GM06990 (cell line): ENCODE measurements around the gene ZBTB46.

Source experiments
- DNase-seq: peaks from one replicate; pipeline ENCODE4 v3.0.0-alpha.2; 2011; ENCODE audit not compliant: insufficient read length; ENCODE audit errors: extremely low read depth
- H3K27me3 ChIP-seq: replicated peaks from 2 replicates; pipeline ENCODE4 v1.6.0; 2011; ENCODE audit warnings: low read length; ENCODE audit not compliant: control insufficient read depth, insufficient read depth
- H3K36me3 ChIP-seq: 2 replicates; pipeline ENCODE4 v1.5.1; 2011; ENCODE audit warnings: low read length; ENCODE audit not compliant: control insufficient read depth, insufficient read depth
- H3K4me3 ChIP-seq: replicated peaks from 2 replicates; pipeline ENCODE4 v1.5.1; 2011; ENCODE audit warnings: low read depth, mild to moderate bottlenecking, control low read depth, low read length
- TF ChIP-seq, protein P1 (sequence below): IDR thresholded peaks from 2 replicates; pipeline ENCODE4 v1.5.1; 2011; ENCODE audit warnings: low read length, control low read depth, mild to moderate bottlenecking, inconsistent platforms; ENCODE audit not compliant: insufficient read depth, poor library complexity, severe bottlenecking

Gene ZBTB46

DNA sequence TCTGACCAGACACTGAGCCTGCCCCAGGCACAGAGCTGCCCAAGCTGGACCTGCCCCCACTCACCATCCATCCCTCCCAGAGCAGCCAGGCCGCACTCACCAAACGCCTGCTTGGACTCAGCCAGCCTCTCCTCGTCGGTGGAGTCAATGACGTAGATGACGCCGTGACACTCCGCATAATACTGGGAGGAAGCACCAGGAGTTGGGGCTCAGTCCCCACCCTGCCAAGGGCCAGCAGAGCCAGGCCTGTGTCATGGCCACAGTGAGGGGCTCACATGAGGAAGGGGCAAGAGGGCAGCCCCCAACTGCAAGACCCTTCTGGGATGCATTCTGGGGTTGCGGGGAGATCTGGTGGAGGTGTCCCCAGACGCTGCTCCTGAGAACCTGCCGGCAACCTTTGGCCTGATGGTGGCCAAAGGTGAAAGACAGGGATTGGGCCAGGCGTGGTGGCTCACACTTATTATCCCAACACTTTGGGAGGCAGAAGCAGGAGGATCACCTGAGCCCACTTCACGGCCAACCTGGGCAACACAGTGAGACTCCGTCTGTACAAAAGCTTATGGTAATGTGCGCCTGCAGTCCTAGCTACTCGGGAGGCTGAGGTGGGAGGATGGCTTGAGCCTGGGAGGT is 128.9 kb downstream of the ZBTB46 start:
- H3K27me3 ChIP-seq: no peaks in the 10 kb centered on the region
- TF ChIP-seq, protein P1, sequence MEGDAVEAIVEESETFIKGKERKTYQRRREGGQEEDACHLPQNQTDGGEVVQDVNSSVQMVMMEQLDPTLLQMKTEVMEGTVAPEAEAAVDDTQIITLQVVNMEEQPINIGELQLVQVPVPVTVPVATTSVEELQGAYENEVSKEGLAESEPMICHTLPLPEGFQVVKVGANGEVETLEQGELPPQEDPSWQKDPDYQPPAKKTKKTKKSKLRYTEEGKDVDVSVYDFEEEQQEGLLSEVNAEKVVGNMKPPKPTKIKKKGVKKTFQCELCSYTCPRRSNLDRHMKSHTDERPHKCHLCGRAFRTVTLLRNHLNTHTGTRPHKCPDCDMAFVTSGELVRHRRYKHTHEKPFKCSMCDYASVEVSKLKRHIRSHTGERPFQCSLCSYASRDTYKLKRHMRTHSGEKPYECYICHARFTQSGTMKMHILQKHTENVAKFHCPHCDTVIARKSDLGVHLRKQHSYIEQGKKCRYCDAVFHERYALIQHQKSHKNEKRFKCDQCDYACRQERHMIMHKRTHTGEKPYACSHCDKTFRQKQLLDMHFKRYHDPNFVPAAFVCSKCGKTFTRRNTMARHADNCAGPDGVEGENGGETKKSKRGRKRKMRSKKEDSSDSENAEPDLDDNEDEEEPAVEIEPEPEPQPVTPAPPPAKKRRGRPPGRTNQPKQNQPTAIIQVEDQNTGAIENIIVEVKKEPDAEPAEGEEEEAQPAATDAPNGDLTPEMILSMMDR: no peak
- H3K4me3 ChIP-seq: no peak overlapping the region
- peaks cover 34% of the 10 kb centered on the region for H3K36me3 ChIP-seq
- no peak for DNase-seq

DNA sequence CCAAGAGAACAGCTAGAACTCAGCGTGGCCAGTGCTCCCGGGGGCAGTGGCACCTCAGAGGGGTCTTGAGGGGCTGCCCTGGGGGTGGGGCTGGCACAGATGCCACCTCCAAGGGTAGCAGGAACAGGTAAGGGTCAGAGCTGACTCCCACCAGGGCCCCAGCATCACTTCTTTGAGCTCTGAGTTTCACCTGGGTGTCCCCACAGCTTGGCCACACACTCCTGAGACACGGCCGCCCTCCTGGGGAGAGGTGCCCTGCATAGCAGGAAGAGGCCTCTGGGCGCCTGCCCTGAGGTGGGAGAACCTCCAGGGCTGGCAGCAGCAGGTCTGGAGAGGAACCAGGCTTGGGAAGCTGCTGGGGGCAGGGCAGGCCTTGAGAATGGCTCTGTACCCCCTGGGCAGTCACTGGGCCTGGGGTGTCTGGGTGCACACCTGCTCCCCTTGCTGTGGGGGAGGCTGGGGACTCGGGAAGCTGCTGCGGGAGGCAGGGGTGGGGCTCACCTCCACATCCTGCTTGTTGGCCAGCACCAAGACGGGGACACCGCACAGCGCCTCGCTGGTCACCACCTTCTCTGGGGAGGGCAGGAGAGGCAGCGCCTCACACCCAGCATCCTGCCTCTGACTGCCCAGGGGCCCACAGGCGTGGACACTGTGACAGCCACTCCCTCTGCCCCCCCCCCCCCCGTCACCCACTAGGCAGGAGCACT is 129.6 kb downstream of the ZBTB46 start:
- Histone ChIP-seq H3K27me3 (no peaks in the 10 kb centered on the region), H3K36me3 (peaks cover 34% of the 10 kb centered on the region), H3K4me3 (no peak overlapping the region)
- TF ChIP-seq, protein P1: no peak
- no peak for DNase-seq

DNA sequence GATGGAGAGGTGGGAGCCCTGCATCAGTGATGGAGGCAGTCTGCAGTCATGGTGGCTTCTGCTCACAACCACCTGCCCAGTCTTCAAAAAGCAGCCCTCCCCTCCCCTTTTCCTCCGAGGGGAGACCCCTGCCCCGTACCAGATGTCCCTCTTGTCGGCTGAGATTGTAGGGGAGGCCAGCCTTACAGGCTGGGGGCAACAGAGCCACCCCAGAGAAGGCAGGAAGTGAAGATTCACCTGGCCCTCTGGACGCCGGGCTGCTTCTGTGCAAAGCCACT is 130.1 kb downstream of the ZBTB46 start:
- H3K36me3 ChIP-seq: peaks cover 30% of the 10 kb centered on the region
- no peak for DNase-seq
- TF ChIP-seq, protein P1: no peak
- H3K4me3 ChIP-seq: no peak overlapping the region
- H3K27me3 ChIP-seq: no peaks in the 10 kb centered on the region

DNA sequence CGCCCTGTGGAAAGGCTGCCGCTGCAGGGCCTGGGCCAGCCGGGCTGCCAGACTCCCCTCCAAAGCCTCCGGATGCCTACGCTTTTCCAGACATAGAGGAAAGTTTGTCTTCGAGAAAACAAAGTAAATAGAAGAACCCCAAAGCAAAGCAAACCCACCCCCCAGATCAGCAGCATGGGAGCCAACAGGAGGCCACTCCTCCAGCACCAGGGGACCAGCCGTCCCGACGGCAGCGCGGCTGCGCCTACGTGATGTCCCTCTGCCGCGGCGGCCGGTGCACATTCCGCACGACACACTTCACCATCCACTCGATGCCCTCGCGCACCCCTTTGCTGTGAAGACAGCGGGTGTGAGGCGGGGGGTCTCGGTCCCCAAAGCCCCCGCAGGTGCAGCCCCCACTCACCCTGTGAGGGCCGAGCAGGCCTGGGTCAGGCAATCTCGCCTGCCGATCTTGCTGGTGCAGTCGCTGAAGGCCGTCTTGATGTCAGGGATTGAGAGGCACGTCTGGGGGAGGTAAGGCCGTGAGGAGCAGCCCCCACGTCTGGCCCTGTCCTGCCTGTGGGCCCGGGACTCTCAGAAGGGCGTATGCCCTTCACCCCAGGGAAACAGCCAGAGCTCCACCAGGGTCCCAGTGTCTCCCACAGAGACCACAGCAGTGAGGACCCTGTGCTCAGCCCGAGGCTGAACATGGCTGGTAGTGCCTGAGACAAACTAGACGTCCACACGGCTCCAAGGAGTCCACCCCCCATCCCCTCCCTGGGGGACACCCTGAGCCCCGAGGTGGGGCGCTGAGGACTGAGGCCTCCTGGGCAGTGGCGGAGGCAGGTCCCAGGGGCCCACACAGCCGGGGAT is 130.6 kb downstream of the ZBTB46 start:
- DNase-seq: no peak
- no peaks in the 10 kb centered on the region for H3K27me3 ChIP-seq
- H3K4me3 ChIP-seq: no peak overlapping the region
- H3K36me3 ChIP-seq: peaks cover 27% of the 10 kb centered on the region
- TF ChIP-seq, protein P1: no peak

DNA sequence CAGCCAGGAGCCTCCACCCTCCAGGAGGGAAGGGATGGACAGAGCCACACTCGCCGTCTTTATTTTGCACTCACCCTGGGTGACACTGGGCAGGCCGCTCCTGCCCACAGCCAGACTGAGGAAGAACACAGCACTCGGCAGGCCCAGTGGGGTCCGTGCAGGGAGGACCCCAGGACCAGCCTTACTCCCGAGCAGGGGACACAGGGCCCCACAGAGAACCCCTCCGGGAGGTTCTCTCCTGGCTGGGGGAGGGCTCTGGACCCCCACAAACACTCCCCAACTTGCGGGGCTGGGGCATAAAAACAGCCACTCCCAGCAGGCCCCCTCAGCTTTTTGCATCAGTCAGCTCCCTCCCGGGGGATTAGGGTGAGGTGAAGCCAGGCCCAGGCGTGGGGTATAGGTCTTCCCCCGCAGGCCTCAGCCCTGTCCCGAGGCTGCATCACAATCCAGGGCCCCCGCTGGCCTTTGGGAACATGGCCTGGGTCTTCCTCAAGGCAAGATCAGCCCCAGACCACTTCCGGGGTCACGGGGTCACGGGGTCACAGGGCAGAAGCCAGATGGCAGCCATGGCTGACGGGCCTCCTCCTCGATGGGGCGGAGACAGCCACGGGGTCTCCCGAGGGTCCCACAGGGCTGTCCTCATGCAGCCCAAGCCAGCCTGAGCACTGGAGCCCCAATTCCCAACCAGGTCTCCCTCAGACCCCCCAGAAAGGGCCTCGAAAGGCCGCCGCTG is 131.4 kb downstream of the ZBTB46 start:
- TF ChIP-seq, protein P1: no peak
- H3K4me3 ChIP-seq: no peak overlapping the region
- peaks cover 19% of the 10 kb centered on the region for H3K36me3 ChIP-seq
- H3K27me3 ChIP-seq: no peaks in the 10 kb centered on the region
- no peak for DNase-seq
